Frontal cortex (tissue), 4 donors: ENCODE measurements around the gene PHC1. TPM values are rescaled to one million over a fixed set of nuclear protein-coding genes. Genes with fewer than 3 reads are reported as not detected.
"Not testable (repeated sequence)": the region's sequence is repeated elsewhere in the genome, so short reads cannot be mapped to it uniquely, and the experiment has no call there.

ENCODE experiments used
- DNase-seq, 2 donors: peaks; one replicate each; pipeline ENCODE4 v3.0.0; 2012; ENCODE audit warnings: low spot score in 2 of 2
- FAIRE-seq: peaks from 2 replicates; lab custom pipeline; 2012; peaks lifted over from hg19 to GRCh38; lab: Jason Lieb, UNC
- total RNA-seq: library from RNA; depleted of rRNA; stranded (reverse); fragments of >200 nt; gene quantifications from one replicate; pipeline ENCODE4 v1.2.3, GENCODE V29; 2014
- donor health status: control.
- donor health status: control.
- donor health status: control.

Gene PHC1
- 24.9 TPM for total RNA-seq

GRCh38 chr12:8914033-8914715 is at the start of gene PHC1:
PHC1 (plus strand) TSS chr12:8914509; CDS start chr12:8917678, 3,169 bp downstream.
- not testable (repeated sequence) for FAIRE-seq
- peak; percentile 83 to 89 for DNase-seq

DNA sequence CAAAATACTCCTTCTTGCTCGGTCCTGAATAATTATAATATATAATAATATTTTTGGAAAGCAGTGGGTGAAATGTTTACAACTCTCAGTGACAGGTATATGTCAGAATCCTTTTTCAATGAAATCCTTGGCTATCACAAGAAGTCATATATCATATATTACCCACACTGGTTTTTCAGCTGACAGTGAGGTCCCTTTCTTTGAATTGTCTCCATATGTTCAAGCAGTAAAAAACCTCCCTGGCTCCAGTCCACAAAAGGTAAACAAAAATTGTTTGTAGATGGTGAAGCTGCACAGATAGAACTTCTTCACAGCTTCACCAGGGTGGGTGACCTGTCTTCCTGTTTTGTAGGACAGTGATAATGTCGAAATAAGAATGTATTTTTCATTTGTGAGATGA is 47.9 kb upstream of the PHC1 start:
- FAIRE-seq, result no peak
- DNase-seq, result no peak

DNA sequence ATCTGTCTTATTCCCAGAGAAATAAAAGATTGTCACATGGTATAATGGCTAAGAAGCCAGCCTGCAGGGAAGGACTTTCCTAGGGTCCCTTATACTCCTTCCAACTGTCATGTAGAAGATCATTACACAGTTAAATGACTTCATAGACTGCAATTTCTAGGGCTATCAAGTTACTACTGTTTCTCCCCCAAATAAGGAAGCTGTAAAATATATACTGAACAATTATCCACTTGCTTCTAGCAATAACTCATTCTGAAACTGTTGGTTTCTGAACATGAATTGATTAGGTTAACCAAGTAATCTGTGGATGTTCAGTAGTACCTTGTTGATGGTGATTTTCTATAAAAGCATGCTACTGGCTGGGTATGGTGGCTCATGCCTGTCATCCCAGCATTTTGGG is 47.3 kb upstream of the PHC1 start:
- FAIRE-seq (no peak), DNase-seq (no peak)

DNA sequence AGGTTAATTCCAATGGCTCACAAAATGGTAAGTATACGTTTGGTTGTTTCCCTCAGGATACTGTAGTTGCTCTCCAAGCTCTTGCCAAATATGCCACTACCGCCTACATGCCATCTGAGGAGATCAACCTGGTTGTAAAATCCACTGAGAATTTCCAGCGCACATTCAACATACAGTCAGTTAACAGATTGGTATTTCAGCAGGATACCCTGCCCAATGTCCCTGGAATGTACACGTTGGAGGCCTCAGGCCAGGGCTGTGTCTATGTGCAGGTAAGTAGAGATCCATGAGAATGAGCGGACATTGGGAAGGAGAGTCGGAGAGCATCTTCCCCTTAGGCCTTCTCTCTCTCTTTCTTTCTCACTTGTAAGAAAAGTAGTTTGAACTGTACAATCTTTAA is 46.5 kb upstream of the PHC1 start:
- FAIRE-seq, result no peak
- no peak for DNase-seq

- DNase-seq, result no peak
- FAIRE-seq, result no peak
Observed at GRCh38 chr12:8870586-8870985, 43.7 kb upstream of the PHC1 start.

DNA sequence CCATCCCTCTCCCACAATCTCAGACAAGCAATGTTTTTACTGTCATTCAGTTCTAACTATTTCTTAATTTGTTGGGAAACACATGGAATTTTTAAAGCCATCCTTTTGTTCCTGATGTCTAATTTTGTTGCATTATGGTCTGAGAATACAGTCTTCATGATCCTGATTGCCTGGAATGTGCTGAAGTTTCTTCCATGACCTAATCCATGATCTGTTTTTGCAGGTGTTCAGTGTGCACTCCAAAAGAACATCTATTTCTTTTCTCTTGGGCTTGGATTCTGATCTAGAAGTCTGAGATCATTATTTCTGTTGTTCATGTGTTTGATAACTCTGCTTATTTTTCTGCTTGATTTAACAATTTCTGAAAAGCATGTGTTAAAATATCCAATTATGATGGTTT is 43.2 kb upstream of the PHC1 start:
- FAIRE-seq, result no peak

DNA sequence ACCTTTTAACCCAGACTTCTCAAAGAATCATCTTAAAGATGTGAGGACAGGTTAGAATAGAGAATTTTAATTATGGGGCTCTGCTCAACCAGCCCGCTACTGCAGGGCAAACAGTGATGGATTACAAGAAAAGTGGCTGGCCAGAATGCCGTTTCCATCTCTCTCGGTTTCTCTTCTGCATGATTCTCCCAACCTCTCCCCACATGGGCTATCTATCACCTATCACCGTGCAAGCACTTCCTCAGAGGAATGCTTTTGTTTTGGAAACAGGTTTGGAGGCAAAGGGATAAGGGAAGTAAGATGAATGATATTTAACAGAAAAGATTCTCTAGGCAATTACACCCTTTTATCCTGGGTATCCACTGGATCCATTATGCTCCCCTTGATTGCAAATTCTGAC is 37.4 kb upstream of the PHC1 start:
- DNase-seq, result no peak
- FAIRE-seq, result no peak

More for the DNA sequence above, 43.2 kb upstream of the PHC1 start:
- no peak for DNase-seq

DNA sequence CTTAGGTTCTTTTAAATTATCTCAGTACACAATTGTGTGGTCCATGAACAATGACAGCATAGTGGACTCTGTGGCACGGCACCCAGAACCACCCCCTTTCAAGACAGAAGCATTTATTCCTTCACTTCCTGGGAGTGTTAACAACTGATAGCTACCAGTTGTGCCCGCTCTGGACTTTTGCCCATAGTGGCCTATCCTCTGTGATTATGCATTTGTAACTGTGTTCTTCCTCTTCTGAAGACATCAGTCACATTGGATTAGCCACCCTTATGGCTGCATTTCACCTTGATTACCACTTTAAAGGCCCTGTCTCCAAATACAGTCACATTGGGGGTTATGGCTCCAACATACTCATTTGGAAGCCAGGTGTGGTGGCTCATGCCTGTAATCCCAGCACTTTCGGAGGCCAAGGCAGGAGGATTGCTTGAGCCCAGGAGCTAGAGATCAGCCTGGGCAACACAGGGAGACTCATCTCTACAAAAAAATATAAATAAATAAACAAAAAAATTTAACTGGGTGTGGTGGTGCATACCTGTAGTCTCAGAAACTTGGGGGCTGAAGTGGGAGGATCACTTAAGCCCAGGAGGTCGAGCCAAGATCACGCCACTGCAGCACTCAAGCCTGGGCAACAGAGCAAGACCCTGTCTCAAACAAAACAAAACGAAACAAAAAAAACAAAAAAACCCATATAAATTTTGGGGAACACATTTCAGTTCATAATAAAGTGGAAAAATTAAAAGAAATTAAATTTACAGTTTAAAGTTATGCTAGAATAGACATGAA is 27.6 kb upstream of the PHC1 start:
- no peak for DNase-seq
- no peak for FAIRE-seq

DNA sequence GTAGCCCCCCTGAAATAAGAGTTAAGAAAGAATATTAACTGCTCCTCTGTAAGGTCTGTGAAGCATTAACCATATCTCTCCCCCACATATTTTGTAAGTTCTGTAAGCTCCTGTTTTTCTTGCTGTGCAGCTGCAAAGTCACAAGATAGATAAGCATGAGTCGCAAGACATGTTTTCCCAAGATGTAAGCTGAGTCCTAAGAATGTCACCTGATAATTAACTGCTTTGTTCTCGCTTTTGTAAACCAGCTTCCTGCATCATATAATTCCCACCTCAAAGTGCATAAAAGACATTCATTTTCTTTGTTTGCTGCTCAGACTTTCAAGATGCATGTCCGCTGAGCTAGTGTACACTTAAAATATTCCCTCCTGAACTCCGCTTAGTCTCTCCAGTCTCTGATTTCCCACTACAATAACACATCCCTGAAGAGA is 27.0 kb upstream of the PHC1 start:
- no peak for FAIRE-seq
- no peak for DNase-seq

GRCh38 chr12:8890313-8891085 is 23.8 kb upstream of the PHC1 start:
- DNase-seq (peak in 1 of 2 donors; percentile 49), FAIRE-seq (no peak)

DNA sequence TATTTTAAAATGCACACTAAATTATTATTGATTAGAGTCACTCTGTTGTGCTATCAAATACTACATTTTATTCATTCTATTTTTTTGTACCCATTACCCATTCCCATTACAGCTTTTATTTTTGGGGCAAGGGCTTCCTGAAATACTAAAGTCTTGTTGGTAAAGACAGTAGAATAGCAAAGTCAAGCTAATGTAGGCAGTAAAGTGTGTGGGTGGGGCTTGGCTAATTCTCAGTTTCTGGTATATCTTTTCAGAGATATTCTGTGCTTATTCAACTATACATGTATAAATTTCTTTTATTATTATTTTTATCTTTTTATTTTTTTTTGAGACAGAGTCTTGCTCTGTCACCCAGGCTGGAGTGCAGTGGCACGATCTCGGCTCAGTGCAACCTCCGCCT is 22.3 kb upstream of the PHC1 start:
- FAIRE-seq (no peak), DNase-seq (no peak)

GRCh38 chr12:8894378-8894777 is 19.9 kb upstream of the PHC1 start:
- FAIRE-seq (no peak), DNase-seq (no peak)

- FAIRE-seq (no peak), DNase-seq (no peak)
Observed at GRCh38 chr12:8894986-8895385, 19.3 kb upstream of the PHC1 start.

- DNase-seq, result no peak
- no peak for FAIRE-seq
Observed at GRCh38 chr12:8897081-8897480, 17.2 kb upstream of the PHC1 start.

GRCh38 chr12:8899830-8900229 is 14.5 kb upstream of the PHC1 start:
- FAIRE-seq (no peak), DNase-seq (no peak)

- not testable (repeated sequence) for DNase-seq, FAIRE-seq
Observed at GRCh38 chr12:8902703-8903102, 11.6 kb upstream of the PHC1 start.

DNA sequence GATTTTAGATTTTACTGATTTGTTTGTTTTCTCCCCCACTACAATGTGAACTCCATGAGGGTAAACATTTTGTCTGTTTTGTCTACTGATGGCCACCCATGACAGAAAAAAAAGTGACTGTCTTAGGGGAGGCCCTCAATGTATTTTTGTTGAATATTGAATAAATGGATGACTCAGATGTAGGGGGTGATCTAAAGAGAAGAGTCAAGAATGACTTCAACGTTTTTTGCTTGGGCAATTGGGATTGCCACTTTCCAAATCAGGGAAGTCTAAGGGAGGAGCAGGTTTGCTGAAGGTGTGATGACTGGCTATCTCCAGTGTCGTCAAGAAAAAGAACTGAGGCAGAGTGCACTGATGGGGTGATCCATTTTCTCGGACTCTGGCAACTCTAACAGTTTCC is 10.7 kb upstream of the PHC1 start:
- DNase-seq, result no peak
- no peak for FAIRE-seq

- FAIRE-seq, result no peak
- no peak for DNase-seq
Observed at GRCh38 chr12:8904665-8905064, 9.6 kb upstream of the PHC1 start.

DNA sequence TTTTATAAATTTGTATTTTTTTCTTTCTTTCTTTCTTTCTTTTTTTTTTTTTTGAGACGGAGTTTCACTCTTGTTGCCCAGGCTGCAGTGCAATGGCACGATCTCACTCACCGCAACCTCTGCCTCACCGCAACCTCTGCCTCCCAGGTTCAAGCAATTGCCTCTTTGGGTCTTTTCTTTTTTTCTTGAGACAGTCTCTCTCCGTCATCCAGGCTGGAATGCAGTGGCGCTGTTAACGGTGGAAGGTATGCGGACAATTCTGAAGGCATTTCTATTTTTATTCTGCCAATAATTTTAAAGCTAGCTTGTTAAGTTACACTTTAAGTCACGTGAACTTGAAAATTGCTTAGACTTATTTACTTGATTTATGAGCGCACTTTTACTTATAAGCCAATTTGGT is 8.8 kb upstream of the PHC1 start:
- DNase-seq, result no peak
- no peak for FAIRE-seq

- DNase-seq (no peak), FAIRE-seq (no peak)
Observed at GRCh38 chr12:8906266-8907180, 7.8 kb upstream of the PHC1 start.
